H1 (cell line): Measurements from ENCODE around the gene FREM1. TPM values are rescaled to one million over a fixed set of nuclear protein-coding genes. Genes with fewer than 3 reads are reported as not detected.

Experiments used
- CTCF ChIA-PET: fragments of 300-600 bp; sonication (Branson Sonifier 250); formaldehyde crosslinking; loops from one replicate; lab custom pipeline; 2021; ENCODE audit not compliant: partially characterized antibody; lab: Charles Lee
- POLR2A ChIA-PET: fragments of 300-600 bp; sonication (Branson Sonifier 250); formaldehyde crosslinking; loops from one replicate; lab custom pipeline; 2021; ENCODE audit warnings: inconsistent platforms; ENCODE audit not compliant: partially characterized antibody; lab: Charles Lee
- DNase-seq, 2 experiments: peaks; one replicate each; pipeline versions ENCODE4 v3.0.0 to v3.0.0-alpha.2; 2010 to 2022; ENCODE audit warnings: low spot score in 2 of 2, low read depth in 1 of 2, mixed read lengths in 1 of 2
- FAIRE-seq: peaks from 2 replicates; lab custom pipeline; 2011; peaks lifted over from hg19 to GRCh38; lab: Jason Lieb, UNC
- H2AFZ ChIP-seq: 2 replicates; pipeline ENCODE4 v1.8.1; 2012; ENCODE audit warnings: low read length, inconsistent platforms
- H2AK5ac ChIP-seq: 2 replicates; pipeline ENCODE4 v1.6.1; 2013; ENCODE audit warnings: low read depth, low read length
- H2BK120ac ChIP-seq: replicated peaks from 2 replicates; pipeline ENCODE3; 2013; ENCODE audit warnings: low read depth, low read length, inconsistent platforms
- H2BK12ac ChIP-seq: 2 replicates; pipeline ENCODE4 v1.6.1; 2013; ENCODE audit warnings: low read depth, low read length
- H2BK15ac ChIP-seq: 2 replicates; pipeline ENCODE4 v1.6.1; 2013; ENCODE audit warnings: low read length
- H2BK20ac ChIP-seq: 2 replicates; pipeline ENCODE4 v1.6.1; 2013; ENCODE audit warnings: low read length
- H2BK5ac ChIP-seq: 2 replicates; pipeline ENCODE4 v1.6.1; 2013; ENCODE audit warnings: low read depth, low read length
- H3K14ac ChIP-seq: 2 replicates; pipeline ENCODE4 v1.6.1; 2013; ENCODE audit warnings: inconsistent platforms; ENCODE audit not compliant: insufficient read length
- H3K18ac ChIP-seq: 2 replicates; pipeline ENCODE4 v1.6.1; 2013; ENCODE audit warnings: low read length; ENCODE audit errors: extremely low read depth
- H3K23ac ChIP-seq: 2 replicates; pipeline ENCODE4 v1.6.1; 2013; ENCODE audit warnings: inconsistent platforms; ENCODE audit not compliant: insufficient read length
- H3K23me2 ChIP-seq: 2 replicates; pipeline ENCODE4 v1.6.1; 2013; ENCODE audit warnings: low read depth, low read length
- H3K27ac ChIP-seq: 2 replicates; pipeline ENCODE4 v1.6.1; 2011; ENCODE audit warnings: low read depth, low read length, inconsistent platforms
- H3K27me3 ChIP-seq, 4 experiments: replicated peaks in 1 of 4; 1 replicate in 1 of 4; 2 replicates in 3 of 4; pipeline versions ENCODE4 v1.6.1 to v1.8.1; 2011 to 2013; ENCODE audit warnings: low read length in 3 of 4, mild to moderate bottlenecking in 3 of 4, inconsistent platforms in 2 of 4, mixed read lengths in 2 of 4, moderate library complexity in 1 of 4; ENCODE audit not compliant: control insufficient read depth in 3 of 4, insufficient read depth in 3 of 4; ENCODE audit errors: extremely low read depth in 1 of 4
- H3K36me3 ChIP-seq, 4 experiments: 2 replicates each; pipeline versions ENCODE4 v1.6.1 to v1.8.1; 2011 to 2013; ENCODE audit warnings: mild to moderate bottlenecking in 4 of 4, low read length in 3 of 4, moderate library complexity in 2 of 4, control low read depth in 1 of 4, inconsistent platforms in 1 of 4; ENCODE audit not compliant: insufficient read depth in 4 of 4, control insufficient read depth in 2 of 4
- H3K4ac ChIP-seq: replicated peaks from 2 replicates; pipeline ENCODE3; 2013; ENCODE audit warnings: low read length, low read depth, mixed read lengths, inconsistent platforms; ENCODE audit not compliant: insufficient read length
- H3K4me1 ChIP-seq, 4 experiments: replicated peaks in 1 of 4; 1 replicate in 1 of 4; 2 replicates in 3 of 4; pipeline versions ENCODE4 v1.6.1 to v1.8.1; 2011 to 2013; ENCODE audit warnings: low read length in 3 of 4, inconsistent platforms in 2 of 4, mixed read lengths in 1 of 4; ENCODE audit not compliant: insufficient read depth in 4 of 4, control insufficient read depth in 3 of 4
- H3K4me2 ChIP-seq, 2 experiments: 2 replicates each; pipeline versions ENCODE4 v1.6.1 to v1.8.1; 2011 to 2013; ENCODE audit warnings: low read depth in 2 of 2, low read length in 2 of 2, control low read depth in 1 of 2, inconsistent platforms in 1 of 2, mild to moderate bottlenecking in 1 of 2; ENCODE audit not compliant: insufficient read depth in 1 of 2
- H3K4me3 ChIP-seq, 4 experiments: fragments of 200-600, 300-600 bp in 1 of 4; sonication (generic), shearing (Covaris generic), sonication (Bioruptor Twin) in 1 of 4; 2 replicates each; pipeline versions ENCODE4 v1.5.1 to v1.8.1; 2011 to 2016; ENCODE audit warnings: low read length in 4 of 4, low read depth in 3 of 4, control low read depth in 2 of 4, inconsistent platforms in 2 of 4, mild to moderate bottlenecking in 2 of 4, mixed read lengths in 1 of 4, moderate library complexity in 1 of 4; ENCODE audit not compliant: insufficient read depth in 2 of 4; ENCODE audit errors: extremely low read depth in 1 of 4
- H3K56ac ChIP-seq: replicated peaks from 2 replicates; pipeline ENCODE3; 2013; ENCODE audit warnings: low read depth, mild to moderate bottlenecking, mixed read lengths, low read length, inconsistent platforms; ENCODE audit not compliant: insufficient read length
- H3K79me1 ChIP-seq: 2 replicates; pipeline ENCODE4 v1.6.1; 2013; ENCODE audit warnings: low read depth, low read length, control low read depth
- H3K79me2 ChIP-seq, 2 experiments: 2 replicates each; pipeline versions ENCODE4 v1.6.1 to v1.8.1; 2012 to 2013; ENCODE audit warnings: low read length in 2 of 2, mild to moderate bottlenecking in 2 of 2, inconsistent platforms in 1 of 2; ENCODE audit not compliant: insufficient read depth in 2 of 2, control insufficient read depth in 1 of 2
- H3K9ac ChIP-seq, 4 experiments: replicated peaks in 1 of 4; 1 replicate in 1 of 4; 2 replicates in 3 of 4; pipeline versions ENCODE4 v1.6.1 to v1.8.1; 2011 to 2013; ENCODE audit warnings: low read depth in 3 of 4, low read length in 3 of 4, control low read depth in 2 of 4, mild to moderate bottlenecking in 2 of 4, moderate library complexity in 2 of 4, inconsistent platforms in 1 of 4; ENCODE audit errors: extremely low read depth in 1 of 4
- H3K9me3 ChIP-seq, 2 experiments: 2 replicates each; pipeline versions ENCODE4 v1.6.1 to v1.8.1; 2012 to 2013; ENCODE audit warnings: mild to moderate bottlenecking in 2 of 2, moderate library complexity in 2 of 2, control low read depth in 1 of 2, inconsistent platforms in 1 of 2, low read depth in 1 of 2, low read length in 1 of 2, mixed read lengths in 1 of 2; ENCODE audit not compliant: insufficient read depth in 2 of 2
- H4K20me1 ChIP-seq, 2 experiments: replicated peaks in 1 of 2; 2 replicates each; pipeline versions ENCODE3 to v1.8.1; 2011 to 2013; ENCODE audit warnings: inconsistent platforms in 2 of 2, low read length in 2 of 2, mild to moderate bottlenecking in 1 of 2; ENCODE audit not compliant: insufficient read depth in 2 of 2, control insufficient read depth in 1 of 2
- H4K5ac ChIP-seq: 2 replicates; pipeline ENCODE4 v1.6.1; 2013; ENCODE audit warnings: low read length, low read depth, mixed read lengths, inconsistent platforms; ENCODE audit not compliant: insufficient read length
- H4K8ac ChIP-seq: 2 replicates; pipeline ENCODE4 v1.8.0; 2013; ENCODE audit warnings: mild to moderate bottlenecking, moderate library complexity, low read length, inconsistent platforms; ENCODE audit not compliant: insufficient read depth; ENCODE audit errors: extremely low read depth
- H4K91ac ChIP-seq: replicated peaks from 2 replicates; pipeline ENCODE3; 2013; ENCODE audit warnings: low read length, mixed read lengths, inconsistent platforms; ENCODE audit not compliant: insufficient read length
- CBX5 ChIP-seq: fragments of 300-800, 300-1000 bp; sonication (generic); IDR thresholded peaks from 2 replicates; pipeline ENCODE4 v1.7.1; 2016; ENCODE audit warnings: antibody characterized with exemption, low read length, low read depth
- EP300 ChIP-seq, 2 experiments: IDR thresholded peaks; 1 replicate in 1 of 2; 2 replicates in 1 of 2; pipeline ENCODE4 v1.6.1; 2011 to 2012; ENCODE audit warnings: low read depth in 2 of 2, low read length in 2 of 2, mild to moderate bottlenecking in 2 of 2, borderline replicate concordance in 1 of 2, inconsistent platforms in 1 of 2, moderate library complexity in 1 of 2
- EZH2 ChIP-seq: fragments of 200-600 bp; sonication (generic); IDR thresholded peaks from 2 replicates; pipeline ENCODE4 v1.7.1; 2012; ENCODE audit warnings: low read depth, mild to moderate bottlenecking, moderate library complexity, low read length, inconsistent platforms; ENCODE audit not compliant: severe bottlenecking
- GABPA ChIP-seq: IDR thresholded peaks from 2 replicates; pipeline ENCODE4 v1.6.1; 2011; ENCODE audit warnings: mild to moderate bottlenecking, low read length, moderate library complexity, borderline replicate concordance; ENCODE audit not compliant: insufficient read depth
- HDAC2 ChIP-seq, 2 experiments: fragments of 300-600 bp in 1 of 2; sonication (generic) in 1 of 2; IDR thresholded peaks; 2 replicates each; pipeline ENCODE4 v1.6.1; 2011 to 2012; ENCODE audit warnings: low read depth in 2 of 2, low read length in 2 of 2, mild to moderate bottlenecking in 2 of 2, moderate library complexity in 2 of 2, borderline replicate concordance in 1 of 2, inconsistent platforms in 1 of 2
- HDAC6 ChIP-seq: IDR thresholded peaks from one replicate; pipeline ENCODE4 v1.7.1; 2012; ENCODE audit warnings: low read depth, mild to moderate bottlenecking, inconsistent platforms, low read length, moderate library complexity
- MAFK ChIP-seq: IDR thresholded peaks from 2 replicates; pipeline ENCODE4 v1.6.1; 2012; ENCODE audit warnings: low read depth, mild to moderate bottlenecking, improper control_type of control experiment, low read length
- NANOG ChIP-seq: IDR thresholded peaks from 2 replicates; pipeline ENCODE4 v1.6.1; 2011; ENCODE audit warnings: low read length, low read depth, mild to moderate bottlenecking, inconsistent platforms; ENCODE audit not compliant: insufficient read depth, poor library complexity, severe bottlenecking
- NRF1 ChIP-seq: IDR thresholded peaks from 2 replicates; pipeline ENCODE4 v1.6.1; 2011; ENCODE audit warnings: mild to moderate bottlenecking, low read depth, low read length, improper control_type of control experiment
- RBBP5 ChIP-seq: IDR thresholded peaks from 2 replicates; pipeline ENCODE4 v1.7.1; 2012; ENCODE audit warnings: low read depth, mild to moderate bottlenecking, inconsistent platforms, low read length, moderate library complexity, borderline replicate concordance
- RFX5 ChIP-seq: IDR thresholded peaks from 2 replicates; pipeline ENCODE4 v1.6.1; 2011; ENCODE audit warnings: low read depth, low read length, improper control_type of control experiment, borderline replicate concordance
- SIRT6 ChIP-seq: IDR thresholded peaks from one replicate; pipeline ENCODE4 v1.7.1; 2012; ENCODE audit warnings: low read length, inconsistent platforms
- SIX5 ChIP-seq: IDR thresholded peaks from 2 replicates; pipeline ENCODE4 v1.6.1; 2011; ENCODE audit warnings: mild to moderate bottlenecking, low read depth, low read length
- SRF ChIP-seq: IDR thresholded peaks from 2 replicates; pipeline ENCODE4 v1.6.1; 2011; ENCODE audit warnings: mild to moderate bottlenecking, low read depth, low read length, moderate library complexity
- TAF1 ChIP-seq: IDR thresholded peaks from 2 replicates; pipeline ENCODE4 v1.6.1; 2011; ENCODE audit warnings: mild to moderate bottlenecking, low read depth, low read length
- TBP ChIP-seq: IDR thresholded peaks from 2 replicates; pipeline ENCODE4 v1.6.1; 2011; ENCODE audit warnings: low read depth, low read length, improper control_type of control experiment
- polyA plus RNA-seq, 7 experiments: library from polyadenylated mRNA; depleted of rRNA in 3 of 7; stranded (reverse) in 5 of 7; unstranded in 2 of 7; fragments of >200 nt in 5 of 7; fragments of 200-250 nt in 2 of 7; gene quantifications; 1 replicate in 5 of 7; 2 replicates in 1 of 7; 4 replicates in 1 of 7; pipeline versions ENCODE4 v1.2.1 to v1.2.3, GENCODE V29; 2011 to 2013; ENCODE audit warnings: missing spikeins in 2 of 7, mixed read lengths in 2 of 7
- total RNA-seq: library from RNA; stranded (reverse); fragmentation: NEBNext Ultra II Directional; extraction: Animal tissue kit (Norgen Biotek cat#: 25700); gene quantifications from 2 replicates; pipeline ENCODE4 v1.2.1, GENCODE V29; 2021

Gene FREM1
- total and polyA plus RNA-seq, 2 of the 8 experiments (the other 6 are each of a cell fraction or from before 2014, with no cell fraction given): 2.6 to 3.1 TPM

DNA sequence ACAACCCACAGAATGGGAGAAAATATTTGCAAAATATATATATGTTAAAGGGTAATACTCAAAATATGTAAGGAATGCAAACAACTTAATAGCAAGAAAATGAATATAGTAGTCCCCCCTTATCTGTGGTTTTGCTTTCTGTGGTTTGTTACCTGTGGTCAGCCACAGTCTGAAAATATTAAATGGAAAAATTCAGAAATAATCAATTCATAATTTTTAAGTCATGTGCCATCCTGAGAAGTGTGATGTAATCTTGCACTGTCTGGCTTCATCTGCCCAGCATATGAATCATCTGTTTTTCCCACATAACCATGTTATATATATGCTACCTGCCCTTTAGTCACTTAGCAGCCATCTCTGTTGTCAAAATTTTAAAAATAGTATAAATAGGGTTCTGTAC is 199.4 kb downstream of the FREM1 start:
- no peak overlapping the region for H2BK12ac ChIP-seq
- no peak overlapping the region for H3K4me3 ChIP-seq
- H2AK5ac ChIP-seq: no peak overlapping the region
- ChIA-PET CTCF (no interaction called here), POLR2A (no interaction called here)
- no peak overlapping the region for H2BK15ac ChIP-seq
- no peaks in the 10 kb centered on the region for H3K27me3 ChIP-seq
- no peak overlapping the region for H2BK20ac ChIP-seq
- H4K8ac ChIP-seq: no peak overlapping the region
- no peak overlapping the region for H3K18ac ChIP-seq
- H2BK120ac ChIP-seq: no peak overlapping the region
- no peaks in the 10 kb centered on the region for H3K79me2 ChIP-seq
- no peaks in the 10 kb centered on the region for H4K20me1 ChIP-seq
- H3K9me3 ChIP-seq: no peaks in the 10 kb centered on the region; a peak in 1 of 4 replicates
- no peaks in the 10 kb centered on the region for H3K23me2 ChIP-seq
- H3K56ac ChIP-seq: no peak overlapping the region
- H3K36me3 ChIP-seq: no peaks in the 10 kb centered on the region
- H2BK5ac ChIP-seq: no peak overlapping the region
- no peaks in the 10 kb centered on the region for H3K79me1 ChIP-seq
- H3K4me2 ChIP-seq: no peak overlapping the region
- no peak overlapping the region for H4K5ac ChIP-seq
- no peaks in the 10 kb centered on the region for H3K4me1 ChIP-seq
- H3K4ac ChIP-seq: no peak overlapping the region
- H2AFZ ChIP-seq: no peak overlapping the region
- H3K23ac ChIP-seq: no peak overlapping the region
- H3K27ac ChIP-seq: no peak overlapping the region
- H3K9ac ChIP-seq: no peak overlapping the region
- H4K91ac ChIP-seq: no peak overlapping the region
- H3K14ac ChIP-seq: no peak overlapping the region
- FAIRE-seq: no peak
- DNase-seq: no peak
- TF ChIP-seq RBBP5: no peak
- TF ChIP-seq HDAC2 (IDR thresholded peaks at IDR 0.05; ENCODE audit: borderline replicate concordance in 1 of 2, low read depth in 2 of 2, low read length in 2 of 2): no peak
- no peak for TF ChIP-seq NANOG
- TF ChIP-seq TBP: no peak
- TF ChIP-seq NRF1: no peak
- TF ChIP-seq HDAC6: no peak
- no peak for TF ChIP-seq MAFK
- no peak for TF ChIP-seq TAF1
- no peak for TF ChIP-seq SRF
- TF ChIP-seq SIRT6: no peak
- no peak for TF ChIP-seq CBX5
- no peak for TF ChIP-seq EP300 (IDR thresholded peaks at IDR 0.05; ENCODE audit: borderline replicate concordance in 1 of 2, low read depth in 2 of 2, low read length in 2 of 2)
- no peak for TF ChIP-seq EZH2
- TF ChIP-seq GABPA: no peak
- no peak for TF ChIP-seq RFX5
- TF ChIP-seq SIX5: no peak
